NCI-H524 (cell line): Measurements from ENCODE around the gene TPST2.

ENCODE experiments used
- DNase-seq, 2 experiments: peaks; one replicate each; lab custom pipeline; 2025; lab: John Stamatoyannopoulos, UW

The TPST2 gene

GRCh38 chr22:26553056-26553752, 36.7 kb downstream of the TPST2 start:
- no peak for DNase-seq

GRCh38 chr22:26552466-26552865, 37.5 kb downstream of the TPST2 start:
- DNase-seq = no peak

DNA sequence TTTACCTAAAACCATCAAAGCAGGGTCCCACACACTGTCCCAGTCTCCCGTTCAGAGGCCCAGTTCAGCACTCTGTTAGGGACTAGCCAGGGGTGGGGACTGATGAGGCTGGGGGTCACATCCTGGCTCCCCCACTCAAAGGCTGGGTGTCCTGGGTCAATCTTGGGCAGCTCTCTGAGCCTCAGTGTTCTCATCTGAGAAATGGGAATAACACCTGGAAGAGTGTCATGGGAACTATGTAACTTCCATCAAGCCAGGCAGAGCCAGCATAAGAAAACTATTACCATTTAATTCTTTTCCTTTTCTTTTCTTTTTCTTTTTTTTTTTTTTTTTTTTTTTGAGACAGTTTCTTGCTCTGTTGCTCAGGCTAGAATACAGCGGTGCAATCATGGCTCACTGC, 38.4 kb downstream of the TPST2 start:
- no peak for DNase-seq

GRCh38 chr22:26550498-26551033, 39.4 kb downstream of the TPST2 start:
- no peak for DNase-seq

DNA sequence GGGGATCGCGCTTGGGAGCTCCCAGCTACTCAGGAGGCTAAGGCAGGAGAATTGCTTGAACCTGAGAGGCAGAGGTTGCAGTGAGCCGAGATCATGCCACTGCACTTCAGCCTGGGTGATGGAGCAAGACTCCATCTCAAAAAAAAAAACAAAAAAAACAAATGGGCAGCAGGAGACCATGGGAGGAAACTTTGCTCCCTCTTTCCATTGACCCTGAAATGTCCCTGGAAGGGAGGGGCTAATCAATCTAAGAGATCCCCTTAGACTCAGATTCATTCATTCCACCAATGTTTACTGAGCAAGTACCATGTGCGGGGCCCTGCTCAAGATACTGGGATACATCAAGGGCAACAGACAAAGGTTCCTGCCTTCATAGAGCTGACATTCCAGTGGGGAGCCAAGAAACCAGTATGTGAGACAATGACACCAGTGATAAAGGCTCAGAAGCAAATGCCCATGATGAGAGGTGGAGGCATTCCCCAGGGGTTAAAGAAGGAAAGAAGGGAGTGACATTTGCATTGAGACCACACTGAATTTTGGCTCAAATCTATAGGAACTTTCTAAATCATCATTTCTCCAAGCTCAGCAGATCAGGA, 39.9 kb downstream of the TPST2 start:
- DNase-seq = no peak

DNA sequence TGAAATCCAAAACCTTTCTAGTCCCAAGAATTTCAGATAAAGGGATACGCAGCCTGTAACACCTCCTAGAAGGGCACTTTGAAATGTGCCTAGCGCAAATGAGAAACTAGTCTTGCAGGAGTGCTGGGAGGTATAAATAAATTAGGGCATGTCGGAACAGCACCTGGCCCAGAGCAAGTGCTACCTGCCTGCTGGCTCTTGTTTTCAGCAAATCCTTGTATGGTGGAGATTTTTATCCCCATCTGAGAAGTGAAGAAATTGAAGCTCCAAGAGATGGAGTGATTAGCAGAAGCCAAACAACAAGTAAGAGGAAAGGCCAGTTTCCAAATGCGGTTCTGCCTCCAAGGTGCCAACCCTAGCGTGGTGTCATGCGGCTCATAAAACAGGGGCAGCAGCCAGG, 40.9 kb downstream of the TPST2 start:
- DNase-seq = no peak

DNA sequence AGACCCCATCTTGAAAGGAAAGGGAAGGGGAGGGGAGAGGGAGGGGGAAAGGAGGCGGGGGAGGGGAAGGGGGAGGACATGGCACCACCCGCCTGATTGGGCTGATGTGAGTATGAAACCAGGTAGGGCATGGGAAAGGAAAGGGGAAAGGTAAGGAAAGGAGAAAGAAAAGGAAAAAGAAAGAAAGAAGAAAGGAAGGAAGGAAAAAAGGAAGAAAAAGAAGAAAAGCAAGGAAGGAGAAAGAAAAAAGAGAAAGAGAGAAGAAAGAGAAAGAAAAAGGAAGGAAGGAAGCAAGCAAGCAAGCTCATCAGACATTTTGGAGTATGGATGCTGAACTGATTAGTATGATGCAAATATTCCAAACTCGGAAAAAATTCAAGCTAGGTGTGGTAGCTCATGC, 41.6 kb downstream of the TPST2 start:
- no peak for DNase-seq

- DNase-seq = no peak
These were observed 42.1 kb downstream of the TPST2 start for GRCh38 chr22:26547837-26548236.

DNA sequence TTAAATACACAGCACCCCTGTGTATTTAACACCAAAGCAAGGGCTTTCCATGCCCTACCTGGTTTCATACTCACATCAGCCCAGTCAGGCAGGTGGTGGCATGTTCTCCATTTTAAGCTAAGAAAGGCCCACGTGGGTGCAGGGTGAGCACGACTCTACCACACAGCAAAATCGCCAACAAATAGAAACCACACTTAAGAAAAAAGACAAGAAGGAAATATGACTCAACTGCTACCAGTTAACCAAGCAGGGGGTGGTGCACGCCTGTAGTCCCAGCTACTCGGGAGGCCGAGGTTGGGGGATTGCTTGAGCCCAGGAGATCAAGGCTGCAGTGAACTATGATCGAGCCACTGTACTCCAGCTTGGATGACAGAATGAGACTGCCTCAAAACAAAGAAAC, 42.5 kb downstream of the TPST2 start:
- DNase-seq = no peak

DNA sequence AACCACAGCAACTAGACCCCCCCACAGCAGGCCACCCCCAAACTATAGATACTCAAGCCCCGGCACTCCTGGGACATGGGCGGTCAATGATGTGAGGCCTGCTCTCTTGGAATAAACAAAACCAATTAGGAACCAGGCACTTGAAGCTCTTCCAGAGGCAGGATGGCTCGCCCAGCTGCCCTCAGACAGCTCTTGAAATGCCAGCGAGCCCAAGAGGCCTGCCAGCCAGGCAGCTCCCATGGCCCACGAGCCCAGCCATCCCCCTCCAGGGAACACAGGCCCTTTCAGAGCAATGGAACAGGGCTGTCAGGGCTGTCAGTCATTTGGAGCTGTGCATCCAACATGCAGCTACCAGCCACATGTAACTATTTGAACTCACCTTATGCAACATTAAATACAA, 43.6 kb downstream of the TPST2 start:
- peak; percentile 6 to 45 for DNase-seq

DNA sequence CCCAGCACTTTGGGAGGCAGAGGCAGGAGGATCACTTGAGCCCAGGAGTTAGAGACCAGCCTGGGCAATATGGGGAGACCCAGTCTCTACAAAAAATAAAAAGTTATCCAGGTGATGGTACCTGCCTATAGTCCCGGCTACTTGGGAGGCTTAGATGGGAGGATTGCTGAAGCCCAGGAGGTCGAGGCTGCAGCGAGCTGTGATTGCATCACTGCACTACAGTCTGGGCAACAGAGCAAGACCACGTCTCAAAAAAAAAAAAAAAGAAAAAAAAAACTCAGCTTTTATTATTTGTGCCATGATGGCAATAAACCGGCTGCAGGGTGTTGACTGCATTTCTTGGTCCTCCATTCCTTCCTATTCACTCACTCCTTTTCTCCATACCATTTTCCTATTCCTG, 44.1 kb downstream of the TPST2 start:
- DNase-seq = no peak

- no peak for DNase-seq
These were observed 44.5 kb downstream of the TPST2 start for GRCh38 chr22:26545385-26545784.

- no peak for DNase-seq
These were observed 45.4 kb downstream of the TPST2 start for GRCh38 chr22:26544489-26544888.

DNA sequence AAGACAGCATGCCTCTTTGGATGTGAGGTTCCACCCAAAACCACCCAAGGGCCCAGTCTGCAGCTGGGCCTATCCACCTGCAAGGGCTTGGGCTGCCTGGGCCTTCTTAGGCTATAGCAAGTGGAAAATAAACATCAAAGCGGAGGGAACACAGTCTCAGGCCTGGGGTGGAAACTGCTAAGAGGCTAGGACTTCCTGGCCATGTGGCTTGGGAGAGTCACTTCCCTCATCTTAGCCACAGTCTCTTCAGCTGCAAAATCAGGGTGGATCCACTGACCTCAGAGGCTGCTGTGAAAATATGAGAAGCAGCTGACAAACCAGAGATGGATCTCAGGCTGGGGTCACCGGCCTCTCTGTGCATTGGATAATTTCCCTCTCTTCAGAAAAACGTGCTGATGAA, 47.1 kb downstream of the TPST2 start:
- DNase-seq = no peak

- no peak for DNase-seq
These were observed 48.6 kb downstream of the TPST2 start for GRCh38 chr22:26541167-26541819.

- no peak for DNase-seq
These were observed 49.8 kb downstream of the TPST2 start for GRCh38 chr22:26540119-26540518.

DNA sequence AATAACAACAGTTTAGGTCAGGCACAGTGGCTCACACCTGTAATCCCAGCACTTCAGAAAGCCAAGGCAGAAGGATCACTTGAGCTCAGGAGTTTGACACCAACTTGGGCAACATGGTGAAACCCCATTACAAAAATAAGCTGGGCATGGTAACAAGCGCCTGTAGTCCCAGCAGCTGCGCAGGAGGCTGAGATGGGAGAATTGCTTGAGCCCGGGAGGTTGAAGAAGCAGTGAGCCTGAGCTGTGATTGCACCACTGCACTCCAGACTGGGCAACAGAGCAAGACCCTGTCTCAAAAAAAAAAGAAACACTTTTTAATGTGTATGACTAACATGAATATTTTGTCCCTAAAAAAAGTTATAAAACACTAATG, 53.2 kb downstream of the TPST2 start:
- DNase-seq = no peak

- DNase-seq = no peak
These were observed 53.7 kb downstream of the TPST2 start for GRCh38 chr22:26536056-26536761.

DNA sequence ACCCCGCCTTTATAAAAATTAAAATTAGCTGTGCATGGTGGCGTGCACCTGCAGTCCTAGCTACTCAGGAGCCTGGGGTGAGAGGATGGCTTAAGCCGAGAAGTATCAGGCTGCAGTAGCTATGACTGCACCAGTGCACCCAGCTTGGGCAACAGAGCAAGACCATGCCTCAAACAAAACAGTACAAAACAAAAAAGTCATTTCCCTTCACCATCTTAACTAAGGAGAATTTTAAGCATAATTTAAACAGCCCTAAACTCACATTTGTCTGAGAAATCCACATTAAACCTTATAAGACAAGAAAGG, 54.4 kb downstream of the TPST2 start:
- DNase-seq = no peak

GRCh38 chr22:26534874-26535602, 54.9 kb downstream of the TPST2 start:
- no peak for DNase-seq

GRCh38 chr22:26534171-26534855, 55.6 kb downstream of the TPST2 start:
- DNase-seq = no peak

DNA sequence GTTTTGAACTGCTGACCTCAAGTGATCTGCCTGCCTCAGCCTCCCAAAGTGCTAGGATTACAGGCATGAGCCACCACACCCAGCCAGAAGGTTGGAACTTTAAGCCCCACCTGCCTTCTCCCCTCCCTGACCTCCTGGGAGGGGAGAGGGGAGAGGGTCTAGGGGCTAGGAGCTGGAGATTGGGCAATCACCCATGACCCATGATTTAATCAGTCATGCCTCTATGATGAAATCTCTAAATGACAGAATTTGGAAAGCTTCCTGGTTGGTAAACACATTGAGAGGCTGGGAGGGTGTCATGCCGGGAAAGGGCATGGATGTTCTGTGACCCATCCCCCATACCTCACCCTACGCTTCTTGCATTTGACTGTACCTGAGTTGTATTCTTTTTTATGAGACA, 60.6 kb downstream of the TPST2 start:
- no peak for DNase-seq
